T-helper 2 cell treated with Interferon-gamma antibody and Interleukin-4, amounts not matched to agents 5 μg/mL and 100 μg/mL, for 36 hours (primary cell): ENCODE measurements around the gene RPL19.
A peak's percentile ranks its signal among the peaks of the same experiment; 100 is the strongest.

Experiments used
- DNase-seq: peaks from one replicate; pipeline ENCODE4 v3.0.0; 2021; ENCODE audit warnings: low spot score
- H3K27ac Mint-ChIP-seq: one replicate; pipeline ENCODE4 v1.8.0; 2021; ENCODE audit warnings: mild to moderate bottlenecking, mixed read lengths
- H3K27me3 Mint-ChIP-seq: one replicate; pipeline ENCODE4 v1.8.0; 2021; ENCODE audit warnings: low read depth, mixed read lengths
- H3K36me3 Mint-ChIP-seq: one replicate; pipeline ENCODE4 v1.8.0; 2021; ENCODE audit warnings: low read depth, mixed read lengths
- H3K4me1 Mint-ChIP-seq: one replicate; pipeline ENCODE4 v1.8.0; 2021; ENCODE audit warnings: low read depth, mixed read lengths
- H3K4me3 Mint-ChIP-seq: one replicate; pipeline ENCODE4 v1.8.0; 2022; ENCODE audit warnings: mild to moderate bottlenecking, moderate library complexity, mixed read lengths
- H3K9me3 Mint-ChIP-seq: one replicate; pipeline ENCODE4 v1.8.0; 2021; ENCODE audit warnings: mixed read lengths

The RPL19 gene

DNA sequence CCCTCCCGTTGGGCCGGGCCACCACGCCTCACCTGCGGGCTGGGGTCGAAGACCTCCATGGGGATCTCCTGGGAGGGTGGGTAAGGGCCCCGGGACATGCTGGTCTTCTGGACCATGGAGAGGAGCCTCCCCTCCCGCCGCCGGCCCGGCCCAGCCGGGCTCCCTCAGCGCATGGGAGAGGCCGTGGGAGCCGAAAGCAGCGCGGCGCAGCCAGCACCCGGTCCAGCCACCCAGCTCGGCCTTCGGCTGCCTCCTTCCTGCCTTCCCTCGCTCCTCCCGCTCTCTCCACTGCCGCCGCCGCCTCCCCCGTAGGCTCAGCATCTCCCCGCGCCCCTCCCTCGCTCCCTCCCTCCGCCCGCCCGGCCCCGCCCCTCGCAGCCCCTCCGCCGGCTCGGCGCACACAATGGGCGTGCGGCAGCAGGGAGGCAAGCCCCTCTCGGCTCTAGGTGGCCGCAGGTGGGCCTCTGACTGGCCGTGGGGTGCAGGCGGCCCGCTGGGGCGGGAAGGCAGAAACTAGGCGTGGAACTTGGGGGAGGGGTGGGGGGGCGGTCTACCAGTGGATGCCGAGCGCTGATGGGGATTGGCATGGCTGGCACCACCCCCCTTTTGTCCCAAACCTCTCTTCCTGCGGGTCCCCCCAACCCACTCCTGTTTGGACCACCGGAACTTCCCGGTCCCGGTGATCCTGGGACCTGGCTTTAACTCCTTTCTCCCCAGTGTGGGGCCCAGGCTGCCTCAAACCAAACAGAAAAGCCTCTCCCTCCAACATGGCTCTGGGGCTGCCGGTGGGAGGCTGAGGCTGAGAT lies 2.5 kb upstream of the RPL19 start, which contains the start of gene CACNB1:
Gene CACNB1, minus strand, starts transcription at position 290 of the 806 bp plus-strand sequence. Its CDS starts 174 bp downstream, at position 116.
- Mint-ChIP-seq H3K4me1 (peaks cover 42% of the 10 kb centered on the region), H3K9me3 (no peaks in the 10 kb centered on the region), H3K4me3 (peak within 1 kb of the TSS; percentile 82), H3K27ac (peak within 1 kb of the TSS; percentile 71), H3K36me3 (peaks cover 28% of the 10 kb centered on the region), H3K27me3 (no peaks in the 10 kb centered on the region)
- peak; percentile 71 for DNase-seq

DNA sequence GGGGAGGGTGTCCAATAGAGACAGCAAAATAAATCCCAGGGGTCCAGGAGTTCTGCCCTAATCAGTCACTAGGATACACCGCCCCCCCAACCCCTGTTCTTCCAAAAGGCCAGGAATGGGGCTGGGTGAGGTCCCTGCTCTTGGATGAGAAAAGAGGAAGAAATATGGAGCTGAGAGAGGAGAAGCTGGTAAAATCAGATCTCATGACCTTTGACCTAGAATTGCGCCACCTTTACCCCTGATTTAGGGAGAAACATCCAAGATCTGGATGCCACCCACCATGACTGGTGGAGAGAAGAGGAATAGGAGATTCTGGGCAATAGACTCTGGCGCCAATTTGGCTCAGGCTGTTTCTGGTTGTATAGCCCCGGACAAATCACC lies 1.9 kb upstream of the RPL19 start:
- peaks cover 29% of the 10 kb centered on the region for H3K36me3 Mint-ChIP-seq
- no peaks in the 10 kb centered on the region for H3K27me3 Mint-ChIP-seq
- no peaks in the 10 kb centered on the region for H3K9me3 Mint-ChIP-seq
- peaks cover 46% of the 10 kb centered on the region for H3K4me1 Mint-ChIP-seq
- H3K4me3 Mint-ChIP-seq, result peak overlapping the region; percentile 82
- DNase-seq, result no peak
- peak overlapping the region; percentile 71 for H3K27ac Mint-ChIP-seq

DNA sequence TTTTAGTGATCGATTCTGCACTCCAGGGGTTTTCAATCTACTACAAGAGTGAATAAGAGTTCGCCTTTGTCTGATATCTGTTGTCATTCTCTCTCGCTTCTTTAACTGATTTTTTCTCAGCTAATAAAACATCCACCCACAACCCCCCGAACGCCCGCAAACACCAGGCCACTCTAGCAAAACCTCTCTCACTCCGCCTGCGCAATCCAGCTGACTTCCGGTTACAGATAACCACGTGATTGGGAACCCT lies 338 bp upstream of the RPL19 start:
- H3K9me3 Mint-ChIP-seq, result no peaks in the 10 kb centered on the region
- peaks cover 44% of the 10 kb centered on the region for H3K4me1 Mint-ChIP-seq
- no peaks in the 10 kb centered on the region for H3K27me3 Mint-ChIP-seq
- peak; percentile 89 for DNase-seq
- H3K36me3 Mint-ChIP-seq, result peaks cover 40% of the 10 kb centered on the region
- peak overlapping the region; percentile 97 for H3K27ac Mint-ChIP-seq
- H3K4me3 Mint-ChIP-seq, result peak overlapping the region; percentile 84

DNA sequence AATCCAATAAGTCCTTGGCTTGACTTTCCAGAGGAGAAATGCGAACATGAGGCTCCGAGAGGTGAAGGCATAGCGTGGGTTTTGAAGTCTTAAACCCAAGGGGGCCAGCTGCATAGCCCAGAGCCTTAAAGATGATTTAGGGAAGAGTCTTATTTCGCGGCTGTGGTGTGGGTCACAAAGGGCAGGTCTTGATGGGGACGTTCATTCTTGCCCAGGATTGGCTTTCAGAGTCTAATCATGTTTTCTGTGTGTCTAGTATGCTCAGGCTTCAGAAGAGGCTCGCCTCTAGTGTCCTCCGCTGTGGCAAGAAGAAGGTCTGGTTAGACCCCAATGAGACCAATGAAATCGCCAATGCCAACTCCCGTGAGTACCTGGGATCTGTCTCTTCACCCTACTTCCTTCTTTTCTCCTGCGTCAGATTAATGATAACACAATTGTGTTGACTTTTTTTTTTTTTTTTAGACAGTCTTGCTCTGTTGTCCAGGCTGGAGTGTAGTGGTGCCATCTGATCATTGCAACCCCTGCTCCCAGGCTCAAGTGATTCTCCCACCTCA lies 951 bp downstream of the RPL19 start:
- no peaks in the 10 kb centered on the region for H3K9me3 Mint-ChIP-seq
- peak overlapping the region; percentile 84 for H3K4me3 Mint-ChIP-seq
- H3K4me1 Mint-ChIP-seq, result peaks cover 39% of the 10 kb centered on the region
- no peak for DNase-seq
- H3K36me3 Mint-ChIP-seq, result peaks cover 45% of the 10 kb centered on the region
- no peaks in the 10 kb centered on the region for H3K27me3 Mint-ChIP-seq
- H3K27ac Mint-ChIP-seq, result peak overlapping the region; percentile 97

DNA sequence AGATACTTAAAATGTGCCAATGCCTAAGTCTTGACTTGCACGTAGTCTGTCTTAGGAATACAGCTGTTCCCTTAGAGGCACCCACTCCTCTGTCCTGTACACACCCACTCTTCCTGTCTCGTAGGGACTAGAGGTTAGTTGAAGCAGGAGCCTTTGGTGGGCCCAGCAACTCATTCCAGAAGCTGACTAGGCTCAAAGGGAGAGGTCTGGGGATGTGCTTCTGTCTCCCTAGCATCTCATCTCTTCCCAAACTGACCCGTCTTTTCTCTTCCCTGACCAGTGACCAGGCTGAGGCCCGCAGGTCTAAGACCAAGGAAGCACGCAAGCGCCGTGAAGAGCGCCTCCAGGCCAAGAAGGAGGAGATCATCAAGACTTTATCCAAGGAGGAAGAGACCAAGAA lies 4.2 kb downstream of the RPL19 start:
- H3K27ac Mint-ChIP-seq, result peak overlapping the region; percentile 56
- peaks cover 45% of the 10 kb centered on the region for H3K36me3 Mint-ChIP-seq
- H3K27me3 Mint-ChIP-seq, result no peaks in the 10 kb centered on the region
- no peaks in the 10 kb centered on the region for H3K9me3 Mint-ChIP-seq
- H3K4me3 Mint-ChIP-seq, result no peak overlapping the region
- DNase-seq, result no peak
- peaks cover 31% of the 10 kb centered on the region for H3K4me1 Mint-ChIP-seq

DNA sequence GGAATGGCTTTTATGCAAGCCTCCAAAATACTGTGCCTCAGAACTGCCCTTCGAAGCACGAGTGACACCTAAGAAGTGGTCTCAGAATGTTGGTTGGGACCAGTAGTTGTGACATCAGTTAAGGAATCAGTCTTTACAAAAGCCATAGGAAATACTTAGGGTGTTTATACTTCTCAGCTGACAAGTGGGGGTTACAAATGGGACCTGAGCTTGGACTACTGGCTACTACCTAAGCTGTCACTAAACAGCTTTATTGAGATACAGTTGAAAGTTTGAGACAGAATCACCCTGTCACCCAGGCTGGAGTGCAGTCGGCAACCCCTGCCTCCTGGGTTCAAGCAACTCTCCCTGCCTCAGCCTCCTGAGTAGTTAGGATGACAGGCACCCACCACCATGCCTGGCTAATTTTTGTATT lies 5.0 kb downstream of the RPL19 start:
- Mint-ChIP-seq H3K27me3 (peaks cover 3% of the 10 kb centered on the region), H3K9me3 (no peaks in the 10 kb centered on the region), H3K36me3 (peaks cover 43% of the 10 kb centered on the region), H3K4me1 (peaks cover 30% of the 10 kb centered on the region), H3K4me3 (no peak overlapping the region), H3K27ac (peak overlapping the region; percentile 41)
- no peak for DNase-seq

DNA sequence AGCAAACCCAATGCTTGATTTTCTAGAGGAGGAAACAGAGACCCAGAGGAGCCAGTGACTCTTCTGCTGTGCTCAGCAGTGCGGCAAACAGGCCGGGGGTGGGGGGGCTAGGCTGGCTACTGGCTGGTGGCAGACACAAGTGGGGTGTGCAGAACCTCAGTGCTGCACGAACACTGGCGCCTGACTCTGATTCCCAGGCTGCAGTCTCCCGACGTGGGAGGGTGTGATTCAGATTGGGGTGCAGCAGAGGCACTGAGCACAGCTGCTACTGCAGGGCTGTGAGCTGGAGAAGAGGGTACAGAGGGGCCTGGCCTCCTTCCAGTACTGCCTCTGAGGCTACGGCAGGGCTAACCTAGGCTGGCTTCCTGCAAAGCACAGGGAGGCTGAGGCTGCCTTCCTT lies 8.1 kb downstream of the RPL19 start:
- Mint-ChIP-seq H3K27me3 (peaks cover 9% of the 10 kb centered on the region), H3K27ac (no peak overlapping the region), H3K4me3 (no peak overlapping the region), H3K4me1 (peaks cover 17% of the 10 kb centered on the region), H3K36me3 (peaks cover 18% of the 10 kb centered on the region), H3K9me3 (no peaks in the 10 kb centered on the region)
- DNase-seq, result no peak

DNA sequence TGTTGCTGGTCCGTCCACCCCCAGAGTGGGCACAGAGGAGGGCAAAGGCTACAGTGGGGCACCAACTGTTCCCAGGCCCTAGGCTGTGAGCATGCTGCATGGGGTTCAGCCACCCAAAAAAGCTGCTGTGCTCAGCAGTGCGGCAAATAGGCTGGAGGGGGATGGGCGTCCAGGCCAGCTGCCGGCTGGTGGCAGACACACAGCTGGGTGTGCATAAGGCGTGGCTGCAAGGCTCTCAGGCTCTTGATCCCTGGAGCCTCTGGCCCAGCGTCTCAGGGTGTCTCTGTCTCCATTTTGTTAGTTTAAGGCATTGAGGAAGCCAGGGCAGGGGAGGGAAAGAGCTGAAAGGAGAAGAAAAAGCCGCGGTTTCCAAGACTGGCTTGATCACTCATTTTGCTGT lies 8.8 kb downstream of the RPL19 start:
- peaks cover 15% of the 10 kb centered on the region for H3K4me1 Mint-ChIP-seq
- no peak for DNase-seq
- no peaks in the 10 kb centered on the region for H3K9me3 Mint-ChIP-seq
- H3K4me3 Mint-ChIP-seq, result no peak overlapping the region
- H3K36me3 Mint-ChIP-seq, result peaks cover 12% of the 10 kb centered on the region
- H3K27ac Mint-ChIP-seq, result no peak overlapping the region
- H3K27me3 Mint-ChIP-seq, result peaks cover 9% of the 10 kb centered on the region

DNA sequence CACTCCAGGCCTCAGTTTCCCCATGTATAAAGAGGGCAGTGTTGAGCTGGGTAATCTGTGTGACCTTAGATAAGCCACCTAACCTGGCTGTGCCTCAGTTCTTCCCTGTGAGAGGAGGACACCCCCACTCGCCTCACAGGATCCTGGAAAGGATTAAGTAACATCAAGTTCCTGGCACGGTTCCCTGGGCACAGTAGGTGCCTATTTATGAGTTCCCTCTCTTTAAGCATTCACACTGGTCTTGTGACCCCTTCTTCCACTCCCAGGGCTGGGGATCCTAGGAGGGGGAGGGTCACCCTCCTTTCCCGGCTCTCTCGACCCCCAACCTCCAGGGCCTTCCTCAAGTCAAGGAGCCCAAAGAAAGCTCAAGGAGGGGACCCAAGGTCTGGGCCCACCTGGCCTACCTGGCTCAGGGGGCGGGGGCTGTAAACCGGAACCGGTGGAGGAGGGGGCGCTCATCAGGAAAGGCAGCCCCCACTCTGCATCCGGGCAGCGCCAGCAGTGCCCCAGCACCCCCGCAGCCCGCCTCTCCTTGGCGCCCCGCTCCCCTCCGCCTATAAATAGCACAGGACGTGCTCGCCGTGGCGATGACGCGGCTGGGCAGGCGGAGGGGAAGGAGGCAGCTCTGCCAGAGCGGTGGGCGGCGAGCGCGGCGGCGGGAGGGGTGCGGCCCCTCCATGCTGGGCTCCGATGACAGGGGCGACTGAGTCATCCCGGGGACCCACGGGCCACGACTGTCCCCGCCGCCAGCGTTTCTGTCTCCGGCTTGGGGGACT lies 9.4 kb downstream of the RPL19 start:
- Mint-ChIP-seq H3K4me3 (peak overlapping the region; percentile 32), H3K36me3 (peaks cover 7% of the 10 kb centered on the region), H3K27ac (no peak overlapping the region), H3K4me1 (peaks cover 12% of the 10 kb centered on the region), H3K9me3 (no peaks in the 10 kb centered on the region), H3K27me3 (peaks cover 9% of the 10 kb centered on the region)
- peak; percentile 77 for DNase-seq

DNA sequence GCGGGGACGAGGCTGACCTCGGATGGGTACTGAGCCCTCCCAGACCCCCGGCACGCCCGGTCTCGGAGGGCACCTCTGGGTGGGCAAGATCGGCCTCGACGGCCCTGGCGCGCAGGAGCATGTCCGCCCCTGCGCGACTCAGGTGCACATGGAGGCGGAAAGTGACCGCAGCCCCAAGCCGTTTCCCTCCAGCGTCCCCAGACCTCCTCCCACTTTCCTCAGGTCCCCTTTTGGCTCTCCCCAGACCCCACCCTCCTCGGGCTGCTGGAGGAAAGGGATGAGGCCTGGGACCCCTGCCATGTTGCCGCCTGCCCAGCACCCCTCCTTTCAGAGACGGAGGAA lies 10.0 kb downstream of the RPL19 start:
- H3K36me3 Mint-ChIP-seq, result peaks cover 2% of the 10 kb centered on the region
- peaks cover 12% of the 10 kb centered on the region for H3K4me1 Mint-ChIP-seq
- H3K4me3 Mint-ChIP-seq, result peak overlapping the region; percentile 59
- DNase-seq, result no peak
- no peak overlapping the region for H3K27ac Mint-ChIP-seq
- no peaks in the 10 kb centered on the region for H3K9me3 Mint-ChIP-seq
- H3K27me3 Mint-ChIP-seq, result peaks cover 9% of the 10 kb centered on the region

DNA sequence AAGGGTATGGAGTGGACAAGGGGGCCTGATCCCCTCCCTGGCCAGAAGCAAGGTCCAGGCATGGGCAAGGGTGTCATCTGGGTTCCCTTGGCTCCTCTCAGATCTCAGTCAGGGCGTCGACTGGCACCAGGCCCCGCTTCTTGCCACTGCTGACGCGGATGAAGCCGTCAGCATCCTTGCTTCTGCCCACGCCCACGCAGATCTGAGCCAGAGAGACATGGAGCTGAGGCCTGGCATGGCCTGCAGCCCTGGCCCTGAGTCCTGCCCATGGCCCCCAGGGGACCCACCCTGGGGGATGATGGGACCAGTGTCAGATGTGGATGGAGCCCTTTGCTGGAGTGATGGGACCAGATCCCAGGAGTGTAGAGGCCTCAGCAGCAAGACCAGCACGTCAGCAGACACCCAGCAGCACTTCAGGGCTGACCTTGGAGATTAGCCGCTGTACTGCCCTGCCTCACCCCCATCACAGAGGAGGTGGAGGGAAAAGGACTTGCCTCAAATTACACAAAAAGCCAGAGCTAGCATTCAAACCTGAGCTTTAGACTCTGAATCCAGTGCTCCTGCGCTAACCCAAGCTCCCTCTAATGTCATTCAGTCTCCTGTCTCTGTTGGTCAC lies 12.2 kb downstream of the RPL19 start:
- Mint-ChIP-seq H3K4me1 (peaks cover 9% of the 10 kb centered on the region), H3K27ac (no peak overlapping the region), H3K27me3 (peaks cover 22% of the 10 kb centered on the region), H3K9me3 (no peaks in the 10 kb centered on the region), H3K4me3 (no peak overlapping the region), H3K36me3 (no peaks in the 10 kb centered on the region)
- DNase-seq, result no peak

DNA sequence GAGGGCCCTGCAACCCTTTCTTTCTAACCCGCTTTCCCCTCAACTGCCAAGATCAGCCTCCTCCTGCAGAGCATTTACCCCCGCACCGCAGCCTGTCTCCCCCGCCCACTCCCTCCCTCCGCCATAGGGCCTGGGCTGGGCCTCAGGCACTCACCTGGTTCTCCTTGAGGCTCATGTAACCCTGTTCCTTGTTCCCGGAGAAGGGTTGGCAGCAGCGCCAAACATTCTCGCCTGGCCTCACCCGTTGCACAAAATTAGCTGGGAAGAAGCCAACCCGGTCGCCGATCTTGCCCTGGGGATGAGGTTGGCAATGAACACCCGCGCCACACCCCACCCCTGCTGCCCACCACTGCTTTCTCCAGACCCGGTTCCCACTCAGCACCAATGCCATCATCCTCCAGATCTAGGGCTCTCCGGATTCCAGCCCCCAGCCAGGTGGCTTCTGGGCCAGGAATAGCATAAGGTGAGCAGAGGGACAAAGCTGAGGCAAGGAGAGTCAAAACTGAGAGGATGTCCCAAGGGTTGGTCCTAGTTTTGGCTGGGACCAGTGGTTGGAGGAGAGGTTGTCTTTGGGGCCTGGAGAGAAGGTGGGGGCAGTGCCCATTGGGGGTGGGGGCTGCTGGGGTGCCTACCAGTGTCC lies 12.9 kb downstream of the RPL19 start:
- no peaks in the 10 kb centered on the region for H3K36me3 Mint-ChIP-seq
- peaks cover 9% of the 10 kb centered on the region for H3K4me1 Mint-ChIP-seq
- H3K9me3 Mint-ChIP-seq, result no peaks in the 10 kb centered on the region
- H3K27me3 Mint-ChIP-seq, result peaks cover 24% of the 10 kb centered on the region
- no peak overlapping the region for H3K4me3 Mint-ChIP-seq
- no peak overlapping the region for H3K27ac Mint-ChIP-seq
- no peak for DNase-seq

DNA sequence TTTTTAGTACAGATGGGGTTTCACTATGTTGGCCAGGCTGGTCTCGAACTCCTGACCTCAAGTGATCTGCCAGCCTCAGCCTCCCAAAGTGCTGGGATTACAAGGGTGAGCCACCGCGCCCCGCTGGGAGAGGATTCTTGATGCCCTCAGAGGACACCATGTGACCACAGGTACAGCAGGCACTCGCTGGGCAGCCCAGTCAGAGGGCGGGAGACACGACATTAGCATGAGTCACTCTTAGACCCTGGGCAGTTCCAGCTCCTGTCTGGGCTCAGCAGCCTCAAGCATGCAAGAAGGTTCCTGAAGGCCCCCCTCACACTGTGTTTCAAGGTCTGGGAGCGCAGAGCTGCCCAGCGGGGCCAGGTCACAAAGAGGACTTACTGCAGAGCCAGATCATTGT lies 13.8 kb downstream of the RPL19 start:
- no peak overlapping the region for H3K27ac Mint-ChIP-seq
- H3K27me3 Mint-ChIP-seq, result peaks cover 31% of the 10 kb centered on the region
- DNase-seq, result no peak
- no peaks in the 10 kb centered on the region for H3K9me3 Mint-ChIP-seq
- no peaks in the 10 kb centered on the region for H3K36me3 Mint-ChIP-seq
- no peak overlapping the region for H3K4me3 Mint-ChIP-seq
- H3K4me1 Mint-ChIP-seq, result peaks cover 8% of the 10 kb centered on the region
